NT2/D1 (cell line): ENCODE data around the gene HS6ST1.
"Not testable (repeated sequence)": the region's sequence is repeated elsewhere in the genome, so short reads cannot be mapped to it uniquely, and the experiment has no call there.

ENCODE experiments used
- DNase-seq: peaks from one replicate; pipeline ENCODE4 v3.0.0-alpha.2; 2011; ENCODE audit warnings: low read depth, low spot score
- H3K27me3 ChIP-seq: 2 replicates; pipeline ENCODE4 v1.6.0; 2011; ENCODE audit warnings: mild to moderate bottlenecking; ENCODE audit not compliant: insufficient read length, insufficient read depth
- H3K36me3 ChIP-seq: 2 replicates; pipeline ENCODE4 v1.6.1; 2011; ENCODE audit warnings: mild to moderate bottlenecking, low read length, mixed read lengths; ENCODE audit not compliant: insufficient read depth, insufficient read length
- H3K4me1 ChIP-seq: 2 replicates; pipeline ENCODE4 v1.5.1; 2011; ENCODE audit not compliant: insufficient read depth, insufficient read length
- H3K4me3 ChIP-seq: 2 replicates; pipeline ENCODE4 v1.5.1; 2011; ENCODE audit warnings: low read depth; ENCODE audit not compliant: insufficient read length
- H3K9ac ChIP-seq: 2 replicates; pipeline ENCODE4 v1.6.0; 2011; ENCODE audit warnings: low read depth; ENCODE audit not compliant: insufficient read length
- H3K9me3 ChIP-seq: 2 replicates; pipeline ENCODE4 v1.5.1; 2011; ENCODE audit warnings: mild to moderate bottlenecking, low read length; ENCODE audit not compliant: insufficient read depth
- SUZ12 ChIP-seq: IDR thresholded peaks from 2 replicates; pipeline ENCODE4 v1.6.1; 2011; ENCODE audit not compliant: insufficient read length, insufficient read depth; ENCODE audit errors: extremely low read depth
- YY1 ChIP-seq: IDR thresholded peaks from 2 replicates; pipeline ENCODE4 v1.6.1; 2011; ENCODE audit not compliant: insufficient read length, insufficient read depth
- ZNF274 ChIP-seq: IDR thresholded peaks from 2 replicates; pipeline ENCODE4 v1.6.1; 2011; ENCODE audit warnings: mild to moderate bottlenecking, low read depth, low read length

The HS6ST1 gene

DNA sequence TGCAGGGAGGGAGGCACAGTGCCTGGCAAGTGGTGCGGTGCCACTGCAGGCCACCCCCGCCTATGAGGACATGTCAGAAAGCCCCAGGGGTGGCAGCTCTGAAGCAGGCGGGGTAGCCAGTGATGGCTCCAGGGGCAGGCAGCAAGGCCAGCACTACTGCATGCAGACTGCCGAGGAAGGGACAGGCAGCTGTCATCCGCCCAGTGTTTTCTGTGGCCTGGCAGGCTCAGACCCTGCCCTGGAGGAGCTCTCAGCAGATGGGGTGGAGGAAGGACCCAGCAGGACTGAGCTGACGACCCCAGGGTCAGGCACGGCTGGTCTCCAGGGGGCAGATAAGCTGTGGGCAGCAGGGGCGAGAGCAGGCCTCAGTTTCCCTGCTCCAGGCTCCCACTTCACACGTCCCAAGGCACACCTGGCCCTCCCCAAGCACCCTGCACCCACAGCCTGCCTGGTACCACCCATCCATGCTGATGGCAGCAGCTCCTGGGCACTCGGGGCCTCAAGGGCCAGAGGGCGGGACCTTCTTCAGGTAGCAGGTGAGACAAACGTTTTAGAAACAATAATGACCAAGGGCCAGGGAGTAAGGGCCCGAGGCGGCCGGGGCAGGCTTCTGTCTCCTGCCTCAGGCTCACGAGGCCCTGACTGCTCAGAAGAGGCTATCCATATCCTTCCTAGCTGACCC, 48.5 kb downstream of the HS6ST1 start:
- TF ChIP-seq ZNF274, result no peak
- no peak for TF ChIP-seq SUZ12
- TF ChIP-seq YY1, result no peak
- DNase-seq, result no peak
- no peak overlapping the region for H3K9ac ChIP-seq
- H3K9me3 ChIP-seq, result peaks cover 8% of the 10 kb centered on the region; the same call in 1 of the 2 replicates
- no peak overlapping the region for H3K4me3 ChIP-seq
- H3K27me3 ChIP-seq, result no peaks in the 10 kb centered on the region
- peaks cover 10% of the 10 kb centered on the region for H3K4me1 ChIP-seq
- H3K36me3 ChIP-seq, result peaks cover 74% of the 10 kb centered on the region

DNA sequence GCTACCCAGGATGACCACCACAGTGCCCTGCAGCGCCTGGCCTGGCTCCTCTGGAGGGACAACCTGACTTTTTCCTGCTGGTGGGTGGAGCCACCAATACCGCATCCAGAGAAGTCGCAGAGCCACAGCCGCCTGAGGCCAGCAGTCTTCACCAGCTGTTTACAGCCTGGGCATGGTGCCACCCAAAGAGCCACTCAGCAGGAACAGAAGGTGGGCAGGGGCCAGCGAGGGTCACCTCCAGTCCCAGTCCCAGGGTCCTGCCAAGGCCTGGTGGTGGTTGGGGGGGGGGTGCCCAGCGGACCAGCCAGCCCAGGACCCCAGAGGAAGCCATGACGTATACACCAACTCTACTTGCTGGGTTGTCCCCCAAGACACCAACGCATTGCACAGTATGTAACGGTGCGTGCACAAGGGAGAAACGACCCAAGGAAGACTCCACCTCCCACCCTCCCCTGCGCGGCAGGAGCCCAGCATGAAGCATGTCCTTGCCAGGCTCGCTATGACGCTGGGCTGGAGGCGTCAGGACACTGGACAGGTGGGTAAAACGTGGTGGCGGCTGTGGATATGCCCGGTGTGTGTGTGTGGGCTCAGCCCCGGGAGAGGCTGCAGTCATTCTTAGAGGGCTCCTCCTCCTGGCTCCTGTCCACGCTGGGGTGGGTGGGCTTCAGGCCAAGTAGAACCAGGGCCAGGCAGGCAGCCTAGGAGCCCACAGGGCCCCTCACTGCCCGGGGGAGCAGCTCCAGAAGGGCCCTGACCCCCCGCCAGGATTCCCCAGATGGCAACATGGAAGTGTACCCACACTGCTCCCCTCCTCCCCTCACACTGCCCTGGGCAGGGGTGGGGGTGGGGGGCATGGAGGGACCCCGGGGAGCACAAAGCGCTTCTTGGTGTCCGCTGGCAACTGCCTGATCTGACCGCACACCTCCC, 49.3 kb downstream of the HS6ST1 start:
- DNase-seq, result no peak
- no peaks in the 10 kb centered on the region for H3K27me3 ChIP-seq
- H3K9me3 ChIP-seq, result peaks cover 3% of the 10 kb centered on the region; the same call in 1 of the 2 replicates
- TF ChIP-seq SUZ12 (no peak), YY1 (no peak), ZNF274 (no peak)
- peaks cover 70% of the 10 kb centered on the region for H3K36me3 ChIP-seq
- H3K4me1 ChIP-seq, result peaks cover 10% of the 10 kb centered on the region
- no peak overlapping the region for H3K4me3 ChIP-seq
- H3K9ac ChIP-seq, result no peak overlapping the region

DNA sequence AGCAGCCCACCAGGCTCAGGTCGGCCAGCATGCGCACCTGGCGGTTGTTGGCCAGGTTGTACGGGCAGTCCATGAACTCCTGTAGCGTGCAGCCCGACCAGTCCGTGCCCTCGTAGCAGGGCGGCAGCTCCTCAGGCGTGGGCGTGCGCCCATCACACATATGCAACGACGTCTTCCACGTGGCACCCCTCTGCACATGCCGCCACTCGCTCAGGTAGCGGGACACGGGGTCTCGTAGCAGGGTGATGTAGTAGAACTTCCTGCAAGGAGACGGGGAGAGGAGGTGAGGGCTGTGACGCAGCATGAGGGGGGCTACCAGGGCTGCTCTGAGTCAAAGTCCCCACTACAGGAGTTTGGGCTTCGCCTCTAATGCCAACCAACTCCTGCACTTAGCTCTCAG, 50.1 kb downstream of the HS6ST1 start:
- H3K9ac ChIP-seq, H3K27me3 ChIP-seq, DNase-seq, H3K4me3 ChIP-seq, H3K9me3 ChIP-seq: not testable (repeated sequence)
- Histone ChIP-seq H3K4me1 (peaks cover 10% of the 10 kb centered on the region), H3K36me3 (peaks cover 63% of the 10 kb centered on the region)

DNA sequence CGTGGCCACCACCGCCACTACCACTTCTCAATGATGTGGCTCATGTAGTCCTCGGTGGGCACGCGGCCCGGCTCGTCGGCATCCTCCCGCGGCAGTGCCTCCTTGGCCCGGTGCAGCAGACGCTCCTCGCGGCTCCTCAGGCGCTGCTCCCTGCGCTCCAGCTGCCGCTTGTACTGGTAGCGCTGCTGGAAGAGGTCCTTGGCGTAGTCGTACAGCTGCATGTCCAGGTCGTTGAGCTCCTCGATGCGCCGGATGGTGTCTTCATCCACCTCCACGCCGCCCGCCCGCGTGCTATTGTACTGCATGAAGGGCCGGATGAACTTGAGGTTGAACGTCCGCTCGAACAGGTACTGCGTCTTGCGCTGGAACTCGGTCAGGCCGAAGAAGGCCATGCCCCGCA, 50.5 kb downstream of the HS6ST1 start:
- not testable (repeated sequence) for H3K27me3 ChIP-seq, H3K4me3 ChIP-seq, H3K9me3 ChIP-seq, DNase-seq, H3K9ac ChIP-seq
- H3K36me3 ChIP-seq, result peaks cover 58% of the 10 kb centered on the region
- H3K4me1 ChIP-seq, result peaks cover 10% of the 10 kb centered on the region

DNA sequence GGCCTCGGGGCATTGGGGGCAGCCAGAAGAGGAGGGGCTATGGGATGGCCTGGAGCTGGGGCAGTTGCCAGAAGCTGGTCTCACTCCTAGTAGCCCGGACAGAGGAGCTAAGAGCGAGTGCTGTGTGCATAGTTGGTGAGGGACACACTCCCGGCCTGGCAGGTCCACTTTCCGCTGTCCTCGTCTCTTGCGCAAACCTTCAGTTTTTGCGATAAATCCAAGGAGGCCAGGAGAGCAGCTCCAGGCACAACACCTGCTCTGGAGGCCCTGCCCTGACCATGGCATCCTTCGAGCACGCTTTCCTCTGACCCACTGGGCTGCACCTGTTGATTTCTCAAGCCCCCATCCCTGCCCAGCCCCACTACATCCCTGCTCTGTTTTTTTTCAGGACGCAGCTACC, 51.0 kb downstream of the HS6ST1 start:
- H3K27me3 ChIP-seq, H3K9ac ChIP-seq, H3K4me1 ChIP-seq, H3K4me3 ChIP-seq, H3K9me3 ChIP-seq, DNase-seq: not testable (repeated sequence)
- peaks cover 54% of the 10 kb centered on the region for H3K36me3 ChIP-seq

DNA sequence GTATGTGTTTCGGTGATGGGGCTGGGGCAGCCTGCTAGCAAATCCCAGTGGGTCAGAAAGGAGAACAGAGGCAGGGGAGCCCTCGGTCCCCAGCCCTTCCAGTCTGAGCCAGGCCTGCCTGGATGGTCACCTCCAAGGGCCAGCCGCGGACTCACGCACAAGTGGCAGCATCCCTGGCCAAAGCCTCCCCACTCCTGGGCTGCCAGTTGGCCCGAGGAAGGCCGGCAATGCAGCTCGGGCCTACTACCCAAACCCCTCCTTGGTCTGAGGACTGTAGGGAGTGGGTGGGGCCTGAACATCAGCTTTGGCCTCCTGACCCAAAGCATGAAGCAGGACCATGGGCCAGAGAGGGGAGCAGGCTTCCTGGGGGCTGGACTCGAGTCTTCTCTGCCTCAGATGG, 51.5 kb downstream of the HS6ST1 start:
- not testable (repeated sequence) for H3K27me3 ChIP-seq, H3K4me3 ChIP-seq, DNase-seq, H3K9me3 ChIP-seq, H3K9ac ChIP-seq
- Histone ChIP-seq H3K4me1 (peaks cover 10% of the 10 kb centered on the region), H3K36me3 (peaks cover 49% of the 10 kb centered on the region)

DNA sequence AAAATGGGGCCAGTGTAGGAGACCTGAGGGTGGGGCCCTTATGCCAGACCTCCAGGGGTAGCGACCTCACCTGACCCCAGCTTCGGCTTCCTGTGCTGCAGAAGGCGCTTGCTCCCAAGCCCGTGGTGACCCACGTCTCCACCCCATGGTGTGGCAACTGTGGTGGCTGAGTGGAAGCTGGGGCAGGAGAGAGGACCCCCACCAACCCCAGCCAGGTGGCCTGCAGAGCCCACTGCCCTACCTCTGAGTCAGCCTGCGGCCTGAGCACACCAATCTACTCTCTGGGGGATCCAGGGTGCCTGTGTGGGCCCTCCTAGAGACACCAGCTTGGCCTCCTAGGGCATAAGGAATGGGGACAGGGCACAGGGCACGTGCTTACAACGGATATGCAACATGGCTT, 52.2 kb downstream of the HS6ST1 start:
- peaks cover 42% of the 10 kb centered on the region for H3K36me3 ChIP-seq
- not testable (repeated sequence) for H3K9me3 ChIP-seq

DNA sequence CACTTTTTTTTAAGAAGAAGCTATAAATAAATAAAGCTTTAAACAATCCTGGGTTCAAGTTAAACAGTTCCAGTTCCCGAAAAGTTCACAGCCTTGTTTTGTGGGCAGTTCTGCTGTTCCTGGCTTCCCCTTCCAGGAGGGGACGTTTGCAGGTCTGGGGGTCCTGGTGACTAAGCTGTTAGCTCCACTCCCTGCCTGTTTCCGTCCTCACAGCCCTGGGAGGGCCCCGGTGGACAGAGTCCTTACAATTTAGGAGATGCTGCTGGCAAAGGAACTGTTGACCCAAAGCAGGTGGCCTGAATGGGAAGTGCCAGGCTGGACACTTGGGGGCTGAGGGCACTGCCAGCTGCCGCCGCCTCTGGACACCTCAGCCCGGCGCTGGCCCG, 53.1 kb downstream of the HS6ST1 start:
- H3K9ac ChIP-seq, H3K4me3 ChIP-seq, H3K9me3 ChIP-seq, H3K27me3 ChIP-seq, DNase-seq: not testable (repeated sequence)
- peaks cover 34% of the 10 kb centered on the region for H3K36me3 ChIP-seq
- H3K4me1 ChIP-seq, result peaks cover 14% of the 10 kb centered on the region

More for the DNA sequence above, 52.2 kb downstream of the HS6ST1 start:
- peaks cover 13% of the 10 kb centered on the region for H3K4me1 ChIP-seq
- not testable (repeated sequence) for H3K4me3 ChIP-seq, H3K9ac ChIP-seq, DNase-seq, H3K27me3 ChIP-seq
